HFFc6 (cell line): ENCODE results near the gene BIRC6. TPM values are rescaled to one million over a fixed set of nuclear protein-coding genes. Genes with fewer than 3 reads are reported as not detected.
"Not testable (repeated sequence)": the region's sequence is repeated elsewhere in the genome, so short reads cannot be mapped to it uniquely, and the experiment has no call there.

Experiments
- DNase-seq: peaks from one replicate; pipeline ENCODE4 v3.0.0-alpha.2; 2018
- H3K27ac Mint-ChIP-seq: 2 replicates; pipeline ENCODE4 v1.8.0; 2020; ENCODE audit warnings: mild to moderate bottlenecking, mixed read lengths
- H3K27me3 Mint-ChIP-seq: 2 replicates; pipeline ENCODE4 v1.8.0; 2021; ENCODE audit warnings: mild to moderate bottlenecking, moderate library complexity, mixed read lengths; ENCODE audit not compliant: insufficient read depth
- H3K36me3 Mint-ChIP-seq: 2 replicates; pipeline ENCODE4 v1.8.0; 2021; ENCODE audit warnings: low read depth, mixed read lengths
- H3K4me1 Mint-ChIP-seq: 2 replicates; pipeline ENCODE4 v1.8.0; 2020; ENCODE audit warnings: low read depth, mixed read lengths
- H3K4me3 Mint-ChIP-seq: 2 replicates; pipeline ENCODE4 v1.8.0; 2020; ENCODE audit warnings: mild to moderate bottlenecking, moderate library complexity, mixed read lengths
- H3K9me3 Mint-ChIP-seq: 2 replicates; pipeline ENCODE4 v1.8.0; 2020; ENCODE audit warnings: mild to moderate bottlenecking, mixed read lengths
- total RNA-seq, 6 experiments: library from RNA; stranded (reverse); fragmentation: NEBNext Ultra II Directional; extraction: Animal tissue kit (Norgen Biotek cat#: 25700); gene quantifications; 2 replicates in 1 of 6; 3 replicates in 5 of 6; pipeline ENCODE4 v1.2.3, GENCODE V29; 2021
- TF ChIP-seq, protein P1 (sequence below): fragments of 200-600 bp; sonication (generic); IDR thresholded peaks from 2 replicates; pipeline ENCODE4 v1.5.0; 2021; ENCODE audit warnings: antibody characterized with exemption, mild to moderate bottlenecking

BIRC6 gene
- total RNA-seq, 6 experiments from 2014 or later, result 54.1 to 72.2 (median 57.7) TPM

GRCh38 chr2:32626639-32627221 lies 269.9 kb downstream of the BIRC6 start:
- peaks cover 7% of the 10 kb centered on the region; the same call in 1 of the 2 replicates for H3K27me3 Mint-ChIP-seq
- peaks cover 27% of the 10 kb centered on the region for H3K36me3 Mint-ChIP-seq
- TF ChIP-seq, protein P1, sequence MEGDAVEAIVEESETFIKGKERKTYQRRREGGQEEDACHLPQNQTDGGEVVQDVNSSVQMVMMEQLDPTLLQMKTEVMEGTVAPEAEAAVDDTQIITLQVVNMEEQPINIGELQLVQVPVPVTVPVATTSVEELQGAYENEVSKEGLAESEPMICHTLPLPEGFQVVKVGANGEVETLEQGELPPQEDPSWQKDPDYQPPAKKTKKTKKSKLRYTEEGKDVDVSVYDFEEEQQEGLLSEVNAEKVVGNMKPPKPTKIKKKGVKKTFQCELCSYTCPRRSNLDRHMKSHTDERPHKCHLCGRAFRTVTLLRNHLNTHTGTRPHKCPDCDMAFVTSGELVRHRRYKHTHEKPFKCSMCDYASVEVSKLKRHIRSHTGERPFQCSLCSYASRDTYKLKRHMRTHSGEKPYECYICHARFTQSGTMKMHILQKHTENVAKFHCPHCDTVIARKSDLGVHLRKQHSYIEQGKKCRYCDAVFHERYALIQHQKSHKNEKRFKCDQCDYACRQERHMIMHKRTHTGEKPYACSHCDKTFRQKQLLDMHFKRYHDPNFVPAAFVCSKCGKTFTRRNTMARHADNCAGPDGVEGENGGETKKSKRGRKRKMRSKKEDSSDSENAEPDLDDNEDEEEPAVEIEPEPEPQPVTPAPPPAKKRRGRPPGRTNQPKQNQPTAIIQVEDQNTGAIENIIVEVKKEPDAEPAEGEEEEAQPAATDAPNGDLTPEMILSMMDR, result no peak
- no peaks in the 10 kb centered on the region for H3K9me3 Mint-ChIP-seq
- no peak overlapping the region for H3K27ac Mint-ChIP-seq
- H3K4me3 Mint-ChIP-seq, result peak overlapping the region; percentile 94; the same call in 1 of the 2 replicates
- no peak for DNase-seq
- H3K4me1 Mint-ChIP-seq, result peaks cover 25% of the 10 kb centered on the region

DNA sequence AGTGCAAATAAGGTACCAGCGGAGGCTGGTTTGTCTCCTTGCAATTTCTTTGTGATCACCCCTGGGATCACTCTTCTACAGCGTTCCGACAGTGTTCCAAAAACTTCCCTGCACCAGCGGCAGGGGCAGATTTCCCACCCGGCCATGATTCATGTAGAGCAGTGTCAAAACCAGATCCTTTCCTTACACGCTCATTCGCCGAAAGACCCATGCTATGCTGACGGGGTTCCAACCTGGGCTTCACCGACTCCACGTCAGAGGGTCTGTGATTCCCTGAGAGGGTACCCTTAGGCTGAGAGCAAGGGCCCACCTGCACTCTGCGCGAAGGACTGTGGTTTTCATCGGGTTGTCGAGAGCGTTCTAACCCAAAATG lies 270.6 kb downstream of the BIRC6 start:
- TF ChIP-seq, protein P1, result peak; percentile 44; the same call in 1 of the 2 replicates
- peak; percentile 46 for DNase-seq
- H3K4me1 Mint-ChIP-seq, result peaks cover 32% of the 10 kb centered on the region
- no peaks in the 10 kb centered on the region for H3K9me3 Mint-ChIP-seq
- H3K4me3 Mint-ChIP-seq, result peak overlapping the region; percentile 94
- H3K27me3 Mint-ChIP-seq, result peaks cover 7% of the 10 kb centered on the region
- H3K27ac Mint-ChIP-seq, result peak overlapping the region; percentile 89
- H3K36me3 Mint-ChIP-seq, result peaks cover 30% of the 10 kb centered on the region

DNA sequence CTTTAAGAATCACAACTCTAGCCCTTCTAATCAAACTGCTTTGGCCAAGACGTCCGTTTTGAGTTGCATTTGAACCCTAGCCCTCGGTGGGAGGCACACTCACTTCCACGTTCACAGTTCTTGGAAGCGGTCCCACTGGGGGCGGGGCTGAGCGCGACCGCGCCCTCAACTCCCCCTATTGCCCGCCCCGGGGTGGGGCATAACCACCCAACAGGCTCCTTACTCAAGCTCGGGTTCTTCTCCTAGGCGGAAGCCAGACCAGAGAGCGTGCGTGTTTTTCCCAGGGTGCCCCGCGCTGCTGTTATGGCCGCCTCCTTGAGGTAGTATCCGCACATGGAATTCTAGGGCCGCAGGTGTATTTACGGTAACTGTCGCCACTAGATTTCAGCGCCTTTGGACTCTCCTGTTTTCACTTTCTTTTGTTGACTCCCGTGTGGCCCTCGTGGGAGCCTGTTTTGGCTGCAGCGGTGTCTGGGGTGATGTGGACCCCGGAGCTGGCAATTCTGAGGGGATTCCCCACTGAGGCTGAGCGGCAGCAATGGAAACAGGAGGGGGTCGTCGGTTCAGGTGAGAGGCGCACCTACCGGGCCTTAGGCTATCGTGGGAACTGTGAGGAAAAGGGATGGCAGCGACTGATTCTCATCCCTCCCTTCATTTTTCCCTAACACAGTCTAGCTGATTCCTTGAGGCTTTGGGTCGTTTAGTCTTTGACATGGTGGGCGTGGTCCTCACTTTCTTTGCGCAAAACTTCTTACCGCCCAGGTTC lies 271.2 kb downstream of the BIRC6 start, which contains the start of gene TTC27:
TSS of gene TTC27 (plus strand) at position 237 of the 766 bp plus-strand sequence. CDS start at position 480, 243 bp downstream.
- H3K27ac Mint-ChIP-seq, result peak within 1 kb of the TSS; percentile 89
- peaks cover 35% of the 10 kb centered on the region for H3K4me1 Mint-ChIP-seq
- H3K27me3 Mint-ChIP-seq, result peaks cover 7% of the 10 kb centered on the region
- TF ChIP-seq, protein P1, result no peak; the same call in none of the 2 replicates
- no peaks in the 10 kb centered on the region for H3K9me3 Mint-ChIP-seq
- peak; percentile 94 for DNase-seq
- H3K4me3 Mint-ChIP-seq, result peak within 1 kb of the TSS; percentile 94
- peaks cover 26% of the 10 kb centered on the region for H3K36me3 Mint-ChIP-seq

DNA sequence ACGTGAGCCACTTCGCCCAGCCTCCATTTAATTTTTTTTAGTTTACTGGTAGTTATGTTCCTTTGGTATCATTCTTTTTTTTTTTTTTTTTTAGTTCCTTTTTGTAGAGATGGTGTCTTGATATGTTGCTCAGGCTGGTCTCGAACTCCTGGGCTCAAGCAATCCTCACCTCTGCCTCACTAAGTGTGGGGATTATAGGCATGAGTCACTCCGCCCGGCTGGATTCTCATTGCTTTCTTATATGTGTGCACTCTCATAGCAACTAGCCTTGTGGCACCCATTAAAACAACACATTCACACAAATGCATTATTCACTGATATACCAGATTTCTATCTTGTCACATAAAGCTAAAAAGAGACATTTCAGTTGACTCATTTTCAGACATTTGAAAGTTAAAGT lies 275.3 kb downstream of the BIRC6 start:
- Mint-ChIP-seq H3K4me3 (peak overlapping the region; percentile 47; the same call in 1 of the 2 replicates), H3K27me3 (peaks cover 7% of the 10 kb centered on the region), H3K9me3 (no peaks in the 10 kb centered on the region), H3K36me3 (peaks cover 26% of the 10 kb centered on the region), H3K27ac (peak overlapping the region; percentile 92), H3K4me1 (peaks cover 34% of the 10 kb centered on the region)
- DNase-seq, result peak; percentile 93
- TF ChIP-seq, protein P1, result no peak

DNA sequence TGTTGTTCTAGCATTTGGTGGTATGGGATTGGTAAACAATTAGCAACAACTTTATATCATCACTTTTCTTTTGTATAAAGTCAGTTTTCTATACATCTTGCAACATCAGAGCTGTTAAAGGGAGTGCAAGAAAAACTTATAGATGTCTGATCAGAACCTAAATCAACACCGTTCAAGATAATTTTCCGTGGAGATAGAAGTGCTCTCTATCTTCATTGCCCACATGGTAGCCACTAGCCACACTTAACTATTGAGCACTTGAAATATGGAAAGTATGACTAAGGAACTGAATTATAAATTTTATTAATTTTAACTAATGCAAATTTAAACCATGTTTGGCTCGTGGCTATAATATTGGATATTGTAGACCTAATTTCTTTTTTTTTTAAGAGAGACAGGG lies 276.2 kb downstream of the BIRC6 start:
- Mint-ChIP-seq H3K27me3 (peaks cover under 1% of the 10 kb centered on the region), H3K36me3 (peaks cover 26% of the 10 kb centered on the region), H3K4me3 (no peak overlapping the region), H3K27ac (no peak overlapping the region; the same call in 1 of the 2 replicates), H3K9me3 (no peaks in the 10 kb centered on the region), H3K4me1 (peaks cover 25% of the 10 kb centered on the region)
- TF ChIP-seq, protein P1, result no peak
- DNase-seq, result no peak

DNA sequence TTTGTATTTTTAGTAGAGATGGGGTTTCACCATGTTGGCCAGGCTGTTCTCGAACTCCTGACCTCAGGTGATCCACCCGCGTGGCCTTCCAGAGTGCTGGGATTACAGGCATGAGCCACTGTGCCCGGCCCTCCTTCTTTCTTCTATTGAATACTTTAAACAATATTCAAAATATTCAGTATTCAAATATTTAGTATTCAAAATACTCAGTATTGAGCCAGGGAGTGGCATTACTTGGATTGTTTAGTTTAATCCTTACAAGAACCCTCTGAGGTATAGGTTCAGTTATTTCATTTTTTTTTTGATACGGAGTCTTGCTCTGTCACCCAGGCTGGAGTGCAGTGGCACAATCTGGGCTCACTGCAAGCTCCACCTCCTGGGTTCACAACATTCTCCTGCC lies 281.7 kb downstream of the BIRC6 start:
- not testable (repeated sequence) for H3K36me3 Mint-ChIP-seq, DNase-seq, H3K4me3 Mint-ChIP-seq, H3K27ac Mint-ChIP-seq, H3K4me1 Mint-ChIP-seq, H3K27me3 Mint-ChIP-seq, H3K9me3 Mint-ChIP-seq
